RWPE1 (cell line): ENCODE data around the gene KRT9.

Experiments used
- CTCF ChIA-PET: fragments of 350-600 bp; sonication (Branson Sonifier 250); formaldehyde crosslinking; extraction: SDS; loops from one replicate; lab custom pipeline; 2021; lab: Yijun Ruan, JAX
- POLR2A ChIA-PET: fragments of 400-600 bp; formaldehyde crosslinking; extraction: SDS; loops from one replicate; lab custom pipeline; 2020; ENCODE audit warnings: antibody characterized with exemption; ENCODE audit not compliant: low non-redundant PET; lab: Yijun Ruan, JAX
- DNase-seq: peaks from one replicate; pipeline ENCODE4 v3.0.0; 2012; ENCODE audit warnings: low spot score
- H3K27ac ChIP-seq: fragments of 450-650 bp; 2 replicates; pipeline ENCODE4 v1.5.1; 2017
- CTCF ChIP-seq: fragments of 450-650 bp; conservative IDR thresholded peaks from 2 replicates; pipeline ENCODE4 v1.5.1; 2017; ENCODE audit warnings: low read depth, mild to moderate bottlenecking

Gene KRT9

GRCh38 chr17:41594363-41594915, 22.6 kb upstream of the KRT9 start:
- no peak overlapping the region for H3K27ac ChIP-seq
- ChIA-PET POLR2A (no interaction called here), CTCF (no interaction called here)
- DNase-seq = no peak
- no peak for TF ChIP-seq CTCF

- no peak for DNase-seq
- peak overlapping the region; percentile 59 for H3K27ac ChIP-seq
- no peak for TF ChIP-seq CTCF
- ChIA-PET CTCF (no interaction called here), POLR2A (no interaction called here)
Measured at GRCh38 chr17:41593306-41593981, 21.6 kb upstream of the KRT9 start.

- POLR2A ChIA-PET = no interaction called here
- H3K27ac ChIP-seq = peak overlapping the region; percentile 59
- no peak for DNase-seq
- CTCF ChIA-PET = no interaction called here
- no peak for TF ChIP-seq CTCF
Measured at GRCh38 chr17:41592601-41593305, 20.9 kb upstream of the KRT9 start.

GRCh38 chr17:41589301-41589700, 17.4 kb upstream of the KRT9 start:
- CTCF ChIA-PET = no interaction called here
- POLR2A ChIA-PET = no interaction called here
- 0 out of 2 replicates have a peak, but pooled peaks have one; percentile 8 for TF ChIP-seq CTCF
- DNase-seq = no peak
- H3K27ac ChIP-seq = peak overlapping the region; percentile 100

- ChIA-PET POLR2A (no interaction called here), CTCF (interaction anchor here (0.7 kb wide), 1 partner anchor 9 kb away, joined by 3 read pairs; no protein-coding TSS in a partner anchor)
- peak; percentile 52 for DNase-seq
- no peak for TF ChIP-seq CTCF
- peak overlapping the region; percentile 100 for H3K27ac ChIP-seq
Measured at GRCh38 chr17:41588126-41588810, 16.4 kb upstream of the KRT9 start.
